ENCODE results near the gene ST6GALNAC1. TPM values are rescaled to one million over a fixed set of nuclear protein-coding genes. Genes with fewer than 3 reads are reported as not detected.
A peak's percentile ranks its signal among the peaks of the same experiment; 100 is the strongest.

The ST6GALNAC1 gene
- polyA plus RNA-seq, 3 donors, result not detected

DNA sequence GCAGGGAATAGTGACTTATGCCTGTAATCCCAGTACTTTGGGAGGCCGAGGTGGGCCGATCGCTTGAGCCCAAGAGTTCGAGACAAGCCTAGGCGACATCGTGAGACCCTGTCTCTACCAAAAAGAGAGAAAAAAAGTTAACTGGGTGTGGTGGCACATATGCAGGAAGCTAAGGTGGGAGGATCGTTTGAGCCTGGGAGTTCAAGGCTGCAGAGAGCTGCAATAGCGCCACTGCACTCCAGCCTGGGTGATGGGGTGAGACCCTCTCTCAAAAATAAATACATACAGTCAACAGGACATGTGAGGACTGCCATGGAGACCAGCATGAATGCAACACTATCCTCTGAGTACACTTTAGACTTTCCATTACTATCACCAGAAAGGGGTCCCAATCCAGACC, 42.5 kb downstream of the ST6GALNAC1 start:
- TF ChIP-seq, protein P1, sequence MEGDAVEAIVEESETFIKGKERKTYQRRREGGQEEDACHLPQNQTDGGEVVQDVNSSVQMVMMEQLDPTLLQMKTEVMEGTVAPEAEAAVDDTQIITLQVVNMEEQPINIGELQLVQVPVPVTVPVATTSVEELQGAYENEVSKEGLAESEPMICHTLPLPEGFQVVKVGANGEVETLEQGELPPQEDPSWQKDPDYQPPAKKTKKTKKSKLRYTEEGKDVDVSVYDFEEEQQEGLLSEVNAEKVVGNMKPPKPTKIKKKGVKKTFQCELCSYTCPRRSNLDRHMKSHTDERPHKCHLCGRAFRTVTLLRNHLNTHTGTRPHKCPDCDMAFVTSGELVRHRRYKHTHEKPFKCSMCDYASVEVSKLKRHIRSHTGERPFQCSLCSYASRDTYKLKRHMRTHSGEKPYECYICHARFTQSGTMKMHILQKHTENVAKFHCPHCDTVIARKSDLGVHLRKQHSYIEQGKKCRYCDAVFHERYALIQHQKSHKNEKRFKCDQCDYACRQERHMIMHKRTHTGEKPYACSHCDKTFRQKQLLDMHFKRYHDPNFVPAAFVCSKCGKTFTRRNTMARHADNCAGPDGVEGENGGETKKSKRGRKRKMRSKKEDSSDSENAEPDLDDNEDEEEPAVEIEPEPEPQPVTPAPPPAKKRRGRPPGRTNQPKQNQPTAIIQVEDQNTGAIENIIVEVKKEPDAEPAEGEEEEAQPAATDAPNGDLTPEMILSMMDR (IDR thresholded peaks at IDR 0.05), result no peak
- 97% methylated on average over 5 of the region's 8 CpGs for WGBS (ENCODE audit: insufficient coverage)
- peak overlapping the region in 6 of 7 donors; percentile 46 to 98 (median 96) for H3K27ac Mint-ChIP-seq

DNA sequence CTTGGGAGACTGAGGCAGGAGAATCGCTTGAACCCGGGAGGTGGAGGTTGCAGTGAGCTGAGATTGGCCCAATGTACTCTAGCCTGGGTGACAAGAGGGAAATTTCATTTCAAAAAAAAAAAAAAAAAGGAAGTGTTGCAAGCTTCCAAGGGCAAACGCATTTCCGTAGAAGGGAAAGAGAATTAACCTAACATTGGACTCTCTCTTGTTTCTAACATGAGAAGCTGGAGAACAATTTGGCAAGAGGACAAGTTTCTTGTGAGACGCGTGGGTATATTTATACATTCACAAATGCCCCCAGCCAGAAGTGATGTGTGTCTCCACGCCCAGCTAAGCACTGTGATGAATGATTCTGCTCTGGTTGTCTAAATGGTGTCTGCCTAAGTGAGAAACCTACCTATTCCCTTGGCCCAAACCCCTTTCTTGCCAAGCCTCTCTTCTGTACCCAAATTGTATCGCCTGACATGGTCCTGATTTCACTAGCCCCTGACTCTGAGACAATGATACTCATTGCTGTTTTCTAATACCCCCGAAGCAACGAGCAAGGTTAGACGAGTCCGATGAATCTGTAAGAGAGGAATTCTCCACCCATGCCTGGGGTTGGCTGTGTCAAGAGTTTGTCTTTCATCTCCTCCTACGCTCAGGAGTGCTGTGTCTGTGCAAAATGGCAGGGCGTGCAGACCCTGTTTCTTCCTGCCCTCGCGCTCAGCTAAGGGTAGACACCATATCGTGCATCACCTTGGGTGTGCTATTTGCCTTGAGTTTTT, 43.7 kb downstream of the ST6GALNAC1 start:
- peaks cover 62% of the 10 kb centered on the region for H3K4me1 Mint-ChIP-seq
- intact Hi-C loops (cut with micrococcal nuclease), result loop anchor here in 1 of 2 donors (2.0 kb wide), 1 partner anchor 15 kb away; the partner anchor contains the start of gene ST6GALNAC2
- DNase-seq, result peak; percentile 78 to 90 (median 87)
- no peaks in the 10 kb centered on the region for H3K9me3 ChIP-seq (replicated peaks in 1 of 2; ENCODE audit: control insufficient read depth in 1 of 2, insufficient read depth in 1 of 2, low read length in 2 of 2)
- peaks cover 0 to 1% (median 0%) of the 10 kb centered on the region in 3 donors for H3K27me3 Mint-ChIP-seq (ENCODE audit: low read depth in 3 of 3)
- H3K27ac ChIP-seq (ENCODE audit: low read depth in 1 of 2, low read length in 2 of 2), result peak overlapping the region; percentile 84 to 86
- H4K20me1 ChIP-seq (ENCODE audit: insufficient read depth, low read length), result no peaks in the 10 kb centered on the region
- peak overlapping the region; percentile 89 to 98 (median 96) for H3K27ac Mint-ChIP-seq
- peak overlapping the region; percentile 48 to 72 for H3K4me3 Mint-ChIP-seq
- peak overlapping the region in 1 of 3 experiments; percentile 55 for H3K4me3 ChIP-seq (replicated peaks in 1 of 3; ENCODE audit: low read depth in 2 of 3, low read length in 3 of 3)
- peaks cover 0 to 1% of the 10 kb centered on the region in 2 donors for H3K36me3 Mint-ChIP-seq
- H2AFZ ChIP-seq (ENCODE audit: insufficient read depth, low read depth, low read length, poor library complexity, severe bottlenecking), result no peak overlapping the region
- 0% methylated on average over 1 of the region's 17 CpGs for WGBS (ENCODE audit: insufficient coverage)
- H3K9me3 Mint-ChIP-seq, result peaks cover 0 to 5% (median 0%) of the 10 kb centered on the region in 7 donors
- TF ChIP-seq, protein P1 (IDR thresholded peaks at IDR 0.05), result no peak
- no peaks in the 10 kb centered on the region for H3K27me3 ChIP-seq (ENCODE audit: control insufficient read depth in 2 of 2, insufficient read depth in 2 of 2, low read length in 2 of 2)
- H3K36me3 ChIP-seq (replicated peaks in 1 of 2; ENCODE audit: control insufficient read depth in 1 of 2, insufficient read depth in 2 of 2, low read length in 2 of 2), result no peaks in the 10 kb centered on the region
- peaks cover 59 to 65% of the 10 kb centered on the region in 2 donors for H3K4me1 ChIP-seq (ENCODE audit: control insufficient read depth in 1 of 2, insufficient read depth in 2 of 2, low read length in 2 of 2)
- H3K4me2 ChIP-seq (replicated peaks; ENCODE audit: extremely low read depth, low read length, poor library complexity, severe bottlenecking), result peak overlapping the region; percentile 43
- no peaks in the 10 kb centered on the region for H3K79me2 ChIP-seq (ENCODE audit: insufficient read depth, low read length)
- peak overlapping the region; percentile 45 for H3K9ac ChIP-seq (ENCODE audit: insufficient read depth, low read length, poor library complexity, severe bottlenecking)

More for the DNA sequence above, 42.5 kb downstream of the ST6GALNAC1 start:
- peak overlapping the region; percentile 11 for H2AFZ ChIP-seq (ENCODE audit: insufficient read depth, low read depth, low read length, poor library complexity, severe bottlenecking)
- H3K27me3 Mint-ChIP-seq (ENCODE audit: low read depth in 3 of 3), result peaks cover 0 to 1% (median 0%) of the 10 kb centered on the region in 3 donors
- H4K20me1 ChIP-seq (ENCODE audit: insufficient read depth, low read length), result no peaks in the 10 kb centered on the region
- no peak overlapping the region for H3K4me3 Mint-ChIP-seq
- intact Hi-C loops (cut with micrococcal nuclease), result loop anchor here in 1 of 2 donors (2.0 kb wide), 1 partner anchor 16 kb away; the partner anchor contains the start of gene ST6GALNAC2
- no peaks in the 10 kb centered on the region for H3K9me3 ChIP-seq (replicated peaks in 1 of 2; ENCODE audit: control insufficient read depth in 1 of 2, insufficient read depth in 1 of 2, low read length in 2 of 2)
- H3K4me3 ChIP-seq (replicated peaks in 1 of 3; ENCODE audit: low read depth in 2 of 3, low read length in 3 of 3), result no peak overlapping the region
- peaks cover 65% of the 10 kb centered on the region in 2 donors for H3K4me1 ChIP-seq (ENCODE audit: control insufficient read depth in 1 of 2, insufficient read depth in 2 of 2, low read length in 2 of 2)
- H3K4me1 Mint-ChIP-seq, result peaks cover 59% of the 10 kb centered on the region
- no peaks in the 10 kb centered on the region for H3K36me3 ChIP-seq (replicated peaks in 1 of 2; ENCODE audit: control insufficient read depth in 1 of 2, insufficient read depth in 2 of 2, low read length in 2 of 2)
- H3K27ac ChIP-seq (ENCODE audit: low read depth in 1 of 2, low read length in 2 of 2), result peak overlapping the region in 1 of 2 donors; percentile 86
- no peak for DNase-seq
- H3K27me3 ChIP-seq (ENCODE audit: control insufficient read depth in 2 of 2, insufficient read depth in 2 of 2, low read length in 2 of 2), result no peaks in the 10 kb centered on the region
- H3K9me3 Mint-ChIP-seq, result peaks cover 0 to 5% (median 0%) of the 10 kb centered on the region in 7 donors
- H3K36me3 Mint-ChIP-seq, result peaks cover 0 to 1% of the 10 kb centered on the region in 2 donors
- H3K4me2 ChIP-seq (replicated peaks; ENCODE audit: extremely low read depth, low read length, poor library complexity, severe bottlenecking), result no peak overlapping the region
- H3K79me2 ChIP-seq (ENCODE audit: insufficient read depth, low read length), result no peaks in the 10 kb centered on the region
- no peak overlapping the region for H3K9ac ChIP-seq (ENCODE audit: insufficient read depth, low read length, poor library complexity, severe bottlenecking)
